BJ (cell line): ENCODE measurements around the gene PSPN. TPM values are rescaled to one million over a fixed set of nuclear protein-coding genes. Genes with fewer than 3 reads are reported as not detected.
A peak's percentile ranks its signal among the peaks of the same experiment; 100 is the strongest.

Experiments used
- CTCF ChIA-PET: fragments of 350-600 bp; formaldehyde crosslinking; extraction: SDS; loops from one replicate; lab custom pipeline; 2021; ENCODE audit warnings: antibody characterized with exemption, inconsistent platforms; lab: Yijun Ruan, JAX
- POLR2A ChIA-PET: fragments of 300-600 bp; sonication (Branson Sonifier 250); formaldehyde crosslinking; extraction: SDS; loops from one replicate; lab custom pipeline; 2021; ENCODE audit warnings: antibody characterized with exemption; lab: Charles Lee
- DNase-seq: peaks from one replicate; pipeline ENCODE4 v3.0.0-alpha.2; 2011; ENCODE audit warnings: low read depth
- H3K27me3 ChIP-seq: 2 replicates; pipeline ENCODE4 v1.6.0; 2011; ENCODE audit warnings: low read length; ENCODE audit not compliant: control insufficient read depth, insufficient read depth
- H3K36me3 ChIP-seq: 2 replicates; pipeline ENCODE4 v1.5.1; 2011; ENCODE audit warnings: low read length; ENCODE audit not compliant: control insufficient read depth, insufficient read depth
- H3K4me3 ChIP-seq: 2 replicates; pipeline ENCODE4 v1.5.1; 2011; ENCODE audit warnings: low read depth, mild to moderate bottlenecking, control low read depth, low read length
- polyA minus RNA-seq: library from RNA; depleted of rRNA, polyadenylated mRNA; stranded (reverse); fragments of >200 nt; gene quantifications from 2 replicates; pipeline ENCODE4 v1.2.3, GENCODE V29; 2011; rRNA and poly(A)+ RNA removed
- polyA plus RNA-seq: library from polyadenylated mRNA; depleted of rRNA; stranded (reverse); fragments of >200 nt; gene quantifications from 2 replicates; pipeline ENCODE4 v1.2.3, GENCODE V29; 2011; rRNA removed
- TF ChIP-seq, protein P1 (sequence below): IDR thresholded peaks from 2 replicates; pipeline ENCODE4 v1.5.1; 2011; ENCODE audit warnings: low read depth, mild to moderate bottlenecking, control low read depth, inconsistent platforms, low read length, moderate library complexity; ENCODE audit not compliant: insufficient read depth

The PSPN gene, protein sequence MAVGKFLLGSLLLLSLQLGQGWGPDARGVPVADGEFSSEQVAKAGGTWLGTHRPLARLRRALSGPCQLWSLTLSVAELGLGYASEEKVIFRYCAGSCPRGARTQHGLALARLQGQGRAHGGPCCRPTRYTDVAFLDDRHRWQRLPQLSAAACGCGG
- polyA plus RNA-seq: 0.32 and 0.48 TPM in 2 replicates
- 0.95 and 1.2 TPM in 2 replicates for polyA minus RNA-seq

DNA sequence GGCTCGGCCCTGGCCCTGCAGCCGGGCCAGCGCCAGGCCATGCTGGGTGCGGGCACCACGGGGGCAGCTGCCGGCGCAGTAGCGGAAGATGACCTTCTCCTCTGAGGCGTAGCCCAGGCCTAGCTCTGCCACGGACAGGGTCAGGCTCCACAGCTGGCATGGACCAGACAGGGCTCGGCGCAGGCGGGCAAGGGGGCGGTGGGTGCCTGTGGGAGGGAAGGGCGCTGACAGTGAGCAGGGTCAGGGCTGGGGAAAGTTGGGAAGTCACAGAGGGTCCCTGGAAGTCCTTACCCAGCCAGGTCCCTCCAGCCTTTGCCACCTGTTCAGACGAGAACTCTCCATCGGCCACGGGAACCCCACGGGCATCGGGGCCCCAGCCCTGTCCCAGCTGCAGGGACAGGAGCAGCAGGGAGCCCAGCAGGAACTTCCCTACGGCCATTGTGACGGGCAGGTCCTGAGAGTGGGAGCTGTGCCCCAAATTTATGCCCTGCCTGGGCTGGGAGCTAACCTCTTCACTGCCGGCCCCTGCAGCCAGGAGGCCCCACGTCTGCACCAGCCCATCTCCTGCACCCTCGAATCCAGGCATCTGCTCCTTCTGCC lies at the start of gene PSPN:
Gene PSPN, minus strand, starts transcription at position 523 of the 600 bp plus-strand sequence. Its CDS starts 84 bp downstream, at position 439.
- peaks cover 10% of the 10 kb centered on the region for H3K36me3 ChIP-seq
- ChIA-PET POLR2A (no interaction called here), CTCF (interaction anchor here (1.0 kb wide), 1 partner anchor 18 kb away, joined by 3 read pairs; the partner anchor contains the start of gene GTF2F1)
- DNase-seq: no peak
- TF ChIP-seq, protein P1, sequence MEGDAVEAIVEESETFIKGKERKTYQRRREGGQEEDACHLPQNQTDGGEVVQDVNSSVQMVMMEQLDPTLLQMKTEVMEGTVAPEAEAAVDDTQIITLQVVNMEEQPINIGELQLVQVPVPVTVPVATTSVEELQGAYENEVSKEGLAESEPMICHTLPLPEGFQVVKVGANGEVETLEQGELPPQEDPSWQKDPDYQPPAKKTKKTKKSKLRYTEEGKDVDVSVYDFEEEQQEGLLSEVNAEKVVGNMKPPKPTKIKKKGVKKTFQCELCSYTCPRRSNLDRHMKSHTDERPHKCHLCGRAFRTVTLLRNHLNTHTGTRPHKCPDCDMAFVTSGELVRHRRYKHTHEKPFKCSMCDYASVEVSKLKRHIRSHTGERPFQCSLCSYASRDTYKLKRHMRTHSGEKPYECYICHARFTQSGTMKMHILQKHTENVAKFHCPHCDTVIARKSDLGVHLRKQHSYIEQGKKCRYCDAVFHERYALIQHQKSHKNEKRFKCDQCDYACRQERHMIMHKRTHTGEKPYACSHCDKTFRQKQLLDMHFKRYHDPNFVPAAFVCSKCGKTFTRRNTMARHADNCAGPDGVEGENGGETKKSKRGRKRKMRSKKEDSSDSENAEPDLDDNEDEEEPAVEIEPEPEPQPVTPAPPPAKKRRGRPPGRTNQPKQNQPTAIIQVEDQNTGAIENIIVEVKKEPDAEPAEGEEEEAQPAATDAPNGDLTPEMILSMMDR: no peak
- H3K27me3 ChIP-seq: no peaks in the 10 kb centered on the region
- H3K4me3 ChIP-seq: no peak within 1 kb of the TSS

DNA sequence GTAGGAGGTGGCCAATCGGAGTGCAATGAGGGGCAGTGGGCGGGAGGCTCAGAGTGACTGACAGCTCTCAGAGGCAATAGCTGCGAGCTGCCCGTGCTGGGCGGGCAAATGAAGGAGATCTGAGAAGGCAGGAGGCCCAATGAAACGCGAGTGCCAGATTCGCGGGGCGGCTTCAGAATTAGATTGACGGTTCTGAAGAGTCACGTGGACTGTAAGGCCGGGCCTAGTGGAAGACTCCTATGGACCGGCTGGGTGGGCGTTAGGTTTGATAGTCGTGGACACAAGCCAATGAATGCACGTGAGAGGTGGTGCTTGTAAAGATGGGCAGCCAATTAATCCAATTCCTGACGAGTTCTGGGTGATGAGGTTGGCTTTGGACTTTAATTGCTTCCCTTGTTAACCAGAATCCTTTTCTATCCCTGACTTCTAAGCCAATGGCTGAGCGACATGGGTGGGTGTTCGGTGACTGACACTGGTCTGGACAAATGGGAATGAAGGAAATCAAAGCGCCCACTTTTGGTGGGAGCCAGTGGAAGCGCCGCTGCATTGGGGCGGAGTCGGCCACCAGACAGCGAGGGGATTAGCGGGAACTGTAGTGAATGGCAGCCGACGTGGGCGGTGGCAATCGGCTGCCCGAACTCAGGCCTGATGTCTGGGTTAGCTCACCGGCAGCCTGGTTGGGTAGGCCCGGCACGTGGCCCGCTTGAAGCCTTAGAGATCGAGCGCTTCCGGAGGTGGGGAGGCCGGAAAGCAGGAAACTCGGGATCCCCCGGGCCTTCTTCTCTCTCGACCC lies 49.4 kb upstream of the PSPN start:
- Histone ChIP-seq H3K4me3 (peak overlapping the region; percentile 16; the same call in 1 of the 2 replicates), H3K36me3 (peaks cover 12% of the 10 kb centered on the region), H3K27me3 (no peaks in the 10 kb centered on the region)
- ChIA-PET CTCF (interaction anchor here (1.1 to 1.7 kb wide), 3 partner anchors 32 to 56 kb away, joined by 3 read pairs; partner anchors contain the start of gene DENND1C), POLR2A (interaction anchor here (0.6 kb wide), 2 partner anchors 53 to 687 kb away, joined by 3 to 4 read pairs; partner anchors contain the start of gene ALKBH7)
- TF ChIP-seq, protein P1: no peak
- DNase-seq: peak; percentile 100

DNA sequence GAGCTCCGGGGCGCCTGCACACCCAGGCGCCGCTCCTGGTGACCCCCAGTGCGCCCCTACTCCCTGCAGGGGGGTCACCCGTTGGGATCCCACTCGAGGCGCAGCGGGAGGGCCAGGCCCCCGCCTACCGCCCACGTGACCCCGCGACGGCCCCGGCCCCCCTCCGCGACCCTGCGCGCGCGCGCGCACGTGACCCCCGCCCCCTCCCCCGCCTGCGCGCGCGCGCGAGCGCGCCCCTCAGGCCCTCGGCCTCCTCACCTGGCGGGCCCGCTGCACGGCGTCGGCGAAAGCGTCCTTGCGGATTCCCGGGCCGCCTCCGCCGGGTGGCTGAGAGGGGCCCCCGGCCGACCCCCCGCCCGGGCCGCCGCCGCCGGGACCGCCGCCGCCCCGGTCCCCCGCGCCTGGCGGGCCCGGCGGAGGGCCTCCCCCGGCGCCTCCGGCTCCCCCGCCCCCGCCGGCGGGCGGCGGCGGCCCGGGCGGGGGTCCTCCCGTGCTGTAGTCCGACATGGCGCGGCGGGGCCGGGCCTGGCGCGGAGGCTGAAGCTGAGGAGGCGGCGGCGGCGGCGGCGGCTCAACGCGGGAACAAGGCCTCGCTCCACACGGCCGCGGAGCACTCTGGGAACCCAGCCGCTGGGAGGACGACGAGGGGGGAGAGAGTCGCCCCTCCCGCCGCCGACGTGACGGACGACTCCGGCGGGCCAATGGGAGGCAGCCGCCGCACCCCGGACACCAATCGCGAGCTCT lies 48.6 kb upstream of the PSPN start, which contains the start of gene KHSRP:
Gene KHSRP, minus strand, starts transcription at position 617 of the 744 bp plus-strand sequence. Its CDS starts 110 bp downstream, at position 507.
- ChIA-PET CTCF (interaction anchor here (1.1 to 1.7 kb wide), 3 partner anchors 31 to 57 kb away, joined by 3 read pairs; partner anchors contain the start of gene DENND1C), POLR2A (interaction anchor here (0.6 kb wide), 2 partner anchors 52 to 686 kb away, joined by 3 to 4 read pairs; partner anchors contain the start of gene ALKBH7)
- TF ChIP-seq, protein P1: no peak
- peak within 1 kb of the TSS; percentile 91 for H3K4me3 ChIP-seq
- no peaks in the 10 kb centered on the region for H3K27me3 ChIP-seq
- no peak for DNase-seq
- peaks cover 18% of the 10 kb centered on the region for H3K36me3 ChIP-seq

DNA sequence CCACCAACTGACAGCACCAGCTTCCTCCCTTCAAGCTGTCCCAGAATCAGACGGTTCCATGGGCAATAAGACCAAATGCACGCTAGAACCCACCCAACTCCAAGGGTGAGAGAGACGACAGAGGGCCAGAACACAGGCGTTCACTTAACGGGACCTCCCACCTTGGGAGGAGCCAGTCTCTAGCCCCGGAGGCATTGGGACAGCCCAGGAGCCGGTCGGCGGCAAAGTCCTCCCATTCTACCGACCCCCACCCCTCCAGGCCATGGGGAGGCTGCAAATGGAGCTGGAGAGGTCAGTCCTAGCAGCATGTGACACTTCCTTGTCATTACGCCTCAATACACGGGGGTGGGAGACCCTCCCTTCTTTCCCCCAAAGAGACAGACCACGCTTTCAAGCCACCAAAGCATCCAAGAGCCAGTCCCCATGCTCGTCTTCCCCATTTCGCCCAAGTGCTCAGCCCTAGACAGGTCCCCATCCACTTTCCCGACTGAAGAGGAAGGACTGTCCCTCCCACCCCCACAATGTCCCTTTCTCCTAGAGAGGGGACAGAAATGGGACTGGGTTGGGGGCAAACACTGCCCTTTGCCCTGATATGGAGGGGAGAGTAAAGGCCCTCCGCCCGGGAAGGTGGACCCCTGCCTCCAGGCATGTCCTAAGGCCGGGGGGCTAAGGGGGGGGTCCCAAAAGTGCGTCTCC lies 47.9 kb upstream of the PSPN start:
- ChIA-PET POLR2A (no interaction called here), CTCF (no interaction called here)
- Histone ChIP-seq H3K4me3 (peak overlapping the region; percentile 91), H3K27me3 (no peaks in the 10 kb centered on the region), H3K36me3 (peaks cover 23% of the 10 kb centered on the region)
- TF ChIP-seq, protein P1: no peak
- no peak for DNase-seq
